A549 treated with Hydrocortisone at 1 μM for 4 hours (cell line): ENCODE measurements around the gene TBCEL. TPM values are rescaled to one million over a fixed set of nuclear protein-coding genes. Genes with fewer than 3 reads are reported as not detected.

Experiments
- total RNA-seq: library from RNA; stranded (reverse); fragments of 200-300 nt; extraction: Qiagen RNA extraction; gene quantifications from 5 replicates; pipeline ENCODE4 v1.2.3, GENCODE V29; 2022

The TBCEL gene, protein sequence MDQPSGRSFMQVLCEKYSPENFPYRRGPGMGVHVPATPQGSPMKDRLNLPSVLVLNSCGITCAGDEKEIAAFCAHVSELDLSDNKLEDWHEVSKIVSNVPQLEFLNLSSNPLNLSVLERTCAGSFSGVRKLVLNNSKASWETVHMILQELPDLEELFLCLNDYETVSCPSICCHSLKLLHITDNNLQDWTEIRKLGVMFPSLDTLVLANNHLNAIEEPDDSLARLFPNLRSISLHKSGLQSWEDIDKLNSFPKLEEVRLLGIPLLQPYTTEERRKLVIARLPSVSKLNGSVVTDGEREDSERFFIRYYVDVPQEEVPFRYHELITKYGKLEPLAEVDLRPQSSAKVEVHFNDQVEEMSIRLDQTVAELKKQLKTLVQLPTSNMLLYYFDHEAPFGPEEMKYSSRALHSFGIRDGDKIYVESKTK
- 5.2 to 7.9 TPM (median 6.1 TPM) in 5 replicates for total RNA-seq

DNA sequence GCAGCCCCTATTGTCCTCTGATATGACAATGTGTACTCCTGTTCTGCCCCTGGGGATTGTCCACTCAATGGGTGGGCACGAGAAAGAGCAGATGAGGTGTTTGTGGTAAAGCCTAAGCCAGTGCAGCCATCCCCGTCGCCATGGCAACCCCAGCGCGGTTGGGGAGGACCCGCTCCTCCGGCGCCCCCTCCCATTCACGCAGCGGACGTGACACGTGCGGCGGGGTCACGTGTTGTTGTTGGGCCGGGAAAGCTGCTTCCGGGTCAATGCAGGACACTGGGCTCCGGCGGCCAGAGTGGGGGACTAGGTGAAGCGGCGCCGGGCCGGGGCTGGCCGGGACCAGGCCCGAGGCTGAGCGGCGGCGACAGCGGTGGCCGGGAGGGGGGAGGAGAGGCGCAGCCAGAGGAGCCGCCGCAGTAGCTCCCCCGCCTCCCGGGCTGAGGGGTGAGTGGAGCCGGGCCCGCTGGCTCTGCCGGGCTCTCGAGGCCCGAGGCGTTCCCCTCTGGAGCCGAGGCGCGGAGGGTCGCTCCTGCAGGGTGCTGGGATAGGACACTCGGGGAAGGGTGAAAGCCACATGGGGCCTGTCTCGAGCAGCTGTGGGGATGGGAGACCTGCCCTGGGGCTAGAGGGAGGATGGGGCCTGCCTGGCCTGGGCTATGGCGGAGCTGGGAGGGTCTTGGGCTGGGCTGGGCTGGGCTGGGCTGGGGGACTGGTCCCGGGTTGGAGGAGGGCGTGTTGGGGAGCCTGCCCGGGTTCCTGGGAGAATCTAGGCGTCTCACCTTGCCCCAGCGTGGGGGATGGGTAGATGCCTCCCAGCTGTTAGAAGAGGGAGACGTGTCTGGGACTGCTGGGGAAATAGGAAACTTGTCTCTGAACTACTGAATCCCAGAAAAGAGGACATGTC lies at the start of gene TBCEL:
TSS of gene TBCEL (plus strand) at position 255 of the 904 bp plus-strand sequence. CDS start 21,589 bp downstream, outside the sequence.

GRCh38 chr11:121100943-121101342 lies 77.0 kb downstream of the TBCEL start, which contains the start of gene TECTA:
TECTA (plus strand) TSS chr11:121101243; CDS start chr11:121102666, 1,423 bp downstream.

Other genes starting within 250 kb of the TBCEL start
- 0.05 to 0.17 TPM (median 0.07 TPM) in 5 replicates for gene TECTA, start 77.1 kb downstream of the TBCEL start, total RNA-seq